CD4-positive, alpha-beta memory T cell (primary cell): ENCODE measurements around the gene NDUFAF2. TPM values are rescaled to one million over a fixed set of nuclear protein-coding genes. Genes with fewer than 3 reads are reported as not detected.
"Not testable (repeated sequence)": the region's sequence is repeated elsewhere in the genome, so short reads cannot be mapped to it uniquely, and the experiment has no call there.

ENCODE experiments used
- CTCF ChIA-PET: fragments of 350-600 bp; sonication (Branson Sonifier 250); formaldehyde crosslinking; loops from one replicate; lab custom pipeline; 2021; ENCODE audit warnings: inconsistent platforms; ENCODE audit not compliant: partially characterized antibody; lab: Charles Lee
- POLR2A ChIA-PET: fragments of 350-600 bp; sonication (Branson Sonifier 250); formaldehyde crosslinking; loops from one replicate; lab custom pipeline; 2021; ENCODE audit not compliant: partially characterized antibody; lab: Charles Lee
- DNase-seq, 5 donors: peaks; one replicate each; pipeline versions ENCODE4 v3.0.0 to v3.0.0-alpha.2; 2020 to 2022; ENCODE audit warnings: mixed read lengths in 1 of 5
- H3K27ac ChIP-seq: one replicate; pipeline ENCODE4 v1.7.0; 2013; ENCODE audit warnings: low read depth, low read length
- H3K27me3 ChIP-seq: 2 replicates; pipeline ENCODE4 v1.7.0; 2013; ENCODE audit warnings: mild to moderate bottlenecking, low read length, moderate library complexity; ENCODE audit not compliant: insufficient read depth
- H3K36me3 ChIP-seq: 2 replicates; pipeline ENCODE4 v1.7.0; 2013; ENCODE audit warnings: mild to moderate bottlenecking, low read length, moderate library complexity; ENCODE audit not compliant: insufficient read depth
- H3K4me1 ChIP-seq: 2 replicates; pipeline ENCODE4 v1.7.0; 2013; ENCODE audit warnings: mild to moderate bottlenecking, low read length, moderate library complexity; ENCODE audit not compliant: insufficient read depth
- H3K4me3 ChIP-seq, 2 donors: one replicate each; pipeline ENCODE4 v1.7.0; 2013; ENCODE audit warnings: low read length in 2 of 2, mild to moderate bottlenecking in 1 of 2
- H3K9me3 ChIP-seq, 2 donors: one replicate each; pipeline ENCODE4 v1.7.0; 2013; ENCODE audit warnings: low read length in 2 of 2, control low read depth in 1 of 2; ENCODE audit not compliant: control insufficient read depth in 1 of 2
- H3K27ac Mint-ChIP-seq, 7 donors: one replicate each; pipeline ENCODE4 v1.8.0; 2020 to 2021; ENCODE audit warnings: mixed read lengths in 7 of 7, mild to moderate bottlenecking in 6 of 7, inconsistent platforms in 3 of 7, moderate library complexity in 3 of 7
- H3K27me3 Mint-ChIP-seq, 2 donors: one replicate each; pipeline ENCODE4 v1.8.0; 2020 to 2021; ENCODE audit warnings: mixed read lengths in 2 of 2
- H3K36me3 Mint-ChIP-seq, 2 donors: one replicate each; pipeline ENCODE4 v1.8.0; 2020 to 2021; ENCODE audit warnings: mixed read lengths in 2 of 2, inconsistent platforms in 1 of 2, mild to moderate bottlenecking in 1 of 2
- H3K4me1 Mint-ChIP-seq, 4 donors: one replicate each; pipeline ENCODE4 v1.8.0; 2020 to 2021; ENCODE audit warnings: mixed read lengths in 4 of 4, mild to moderate bottlenecking in 1 of 4
- H3K4me3 Mint-ChIP-seq, 8 donors: one replicate each; pipeline ENCODE4 v1.8.0; 2020 to 2021; ENCODE audit warnings: mixed read lengths in 8 of 8, mild to moderate bottlenecking in 7 of 8, moderate library complexity in 6 of 8, inconsistent platforms in 3 of 8
- H3K9me3 Mint-ChIP-seq, 8 donors: one replicate each; pipeline ENCODE4 v1.8.0; 2020 to 2021; ENCODE audit warnings: mixed read lengths in 8 of 8, mild to moderate bottlenecking in 5 of 8, inconsistent platforms in 3 of 8, moderate library complexity in 1 of 8
- intact Hi-C: fragments of 100-400 bp; cut with micrococcal nuclease; formaldehyde crosslinking; loops from one replicate; pipeline ENCODE4 v1.15.1; 2023
- polyA plus RNA-seq, 2 donors: library from polyadenylated mRNA; unstranded; fragments of 300-500 nt; fragmentation: Illumina TruSeq; gene quantifications; one replicate each; pipeline ENCODE4 v1.2.3, GENCODE V29; 2021
- total RNA-seq, 2 experiments: library from RNA; stranded (reverse); gene quantifications; one replicate each; pipeline ENCODE4 v1.2.3, GENCODE V29; 2021

The NDUFAF2 gene
- total and polyA plus RNA-seq, 4 experiments from 2014 or later, result 14.7 to 44.9 (median 24.8) TPM

DNA sequence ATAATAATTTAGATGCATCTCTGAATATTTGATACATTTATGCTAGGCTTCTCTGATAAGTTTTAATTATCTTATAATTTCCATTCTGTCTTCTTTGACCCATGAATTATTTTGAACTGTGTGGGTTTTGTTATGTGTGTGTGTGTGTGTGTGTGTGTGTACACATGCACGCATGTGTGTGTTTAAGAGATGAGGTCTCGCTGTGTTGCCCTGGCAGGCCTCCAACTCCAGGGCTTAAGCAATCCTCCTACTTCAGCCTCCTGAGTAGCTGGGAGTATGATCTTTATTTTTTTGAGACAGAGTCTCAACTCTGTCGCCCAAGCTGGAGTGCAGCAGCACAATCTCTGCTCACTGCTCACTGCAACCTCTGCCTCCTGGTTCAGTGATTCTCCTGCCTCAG, 75.4 kb downstream of the NDUFAF2 start:
- Histone ChIP-seq H3K9me3 (no peaks in the 10 kb centered on the region), H3K4me3 (no peak overlapping the region), H3K36me3 (no peaks in the 10 kb centered on the region), H3K4me1 (no peaks in the 10 kb centered on the region), H3K27ac (no peak overlapping the region), H3K27me3 (no peaks in the 10 kb centered on the region)
- Mint-ChIP-seq H3K4me1 (peaks cover 2 to 10% (median 5%) of the 10 kb centered on the region in 4 donors), H3K27ac (no peak overlapping the region), H3K36me3 (peaks cover 0 to 14% of the 10 kb centered on the region in 2 donors), H3K4me3 (no peak overlapping the region), H3K27me3 (no peaks in the 10 kb centered on the region), H3K9me3 (peaks cover 0 to 6% (median 0%) of the 10 kb centered on the region in 8 donors)
- ChIA-PET CTCF (no interaction called here), POLR2A (no interaction called here)
- intact Hi-C loops, result no loop called here
- no peak for DNase-seq

DNA sequence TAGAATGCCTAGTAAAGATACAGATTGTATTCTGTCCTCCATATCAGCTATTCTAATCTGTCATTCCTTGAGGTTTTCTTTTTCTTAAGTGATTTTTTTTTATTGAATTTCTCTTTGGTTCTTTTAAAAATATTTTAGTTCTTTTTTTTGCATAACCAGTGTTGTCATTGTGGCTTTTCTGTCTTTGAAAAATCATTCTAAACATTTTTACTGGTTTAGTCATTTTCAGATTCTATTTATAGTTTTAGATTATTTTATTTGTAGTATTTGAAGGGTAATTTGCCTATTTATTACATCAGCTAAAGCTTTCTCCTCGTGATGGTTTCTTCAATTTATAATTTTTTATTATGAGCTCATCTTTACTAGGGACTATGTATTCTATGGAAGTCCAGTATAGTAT, 78.1 kb downstream of the NDUFAF2 start:
- Histone ChIP-seq H3K4me1 (no peaks in the 10 kb centered on the region), H3K36me3 (no peaks in the 10 kb centered on the region), H3K9me3 (no peaks in the 10 kb centered on the region), H3K27me3 (no peaks in the 10 kb centered on the region), H3K27ac (no peak overlapping the region), H3K4me3 (no peak overlapping the region)
- Mint-ChIP-seq H3K27ac (no peak overlapping the region), H3K36me3 (peaks cover 0 to 18% of the 10 kb centered on the region in 2 donors), H3K27me3 (no peaks in the 10 kb centered on the region), H3K9me3 (peaks cover 0 to 6% (median 0%) of the 10 kb centered on the region in 8 donors), H3K4me1 (peaks cover 2 to 10% (median 7%) of the 10 kb centered on the region in 4 donors), H3K4me3 (no peak overlapping the region)
- ChIA-PET POLR2A (no interaction called here), CTCF (interaction anchor here (1.4 to 1.7 kb wide), 3 partner anchors 11 to 636 kb away, joined by 3 to 4 read pairs (median 3); no protein-coding TSS in a partner anchor)
- intact Hi-C loops, result no loop called here
- no peak for DNase-seq

DNA sequence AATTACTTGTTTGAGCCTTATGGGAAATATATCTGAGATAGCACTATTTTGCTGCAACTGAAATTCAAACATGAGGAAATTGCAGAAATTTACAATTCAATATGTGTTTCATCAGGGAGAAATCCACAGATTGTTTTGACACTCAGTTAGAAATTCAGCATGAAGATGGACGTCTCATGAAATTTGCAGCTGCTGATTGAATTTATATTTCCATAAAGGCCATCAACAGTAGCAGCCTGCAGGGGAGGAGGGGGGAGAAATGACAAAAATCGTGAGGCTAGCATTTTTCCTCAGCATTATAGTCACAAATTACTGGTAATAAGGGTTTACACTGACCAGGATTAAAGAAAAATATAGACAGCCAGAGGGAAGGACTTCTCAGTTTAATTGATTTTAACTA, 81.0 kb downstream of the NDUFAF2 start:
- Mint-ChIP-seq H3K9me3 (peaks cover 0 to 6% (median 0%) of the 10 kb centered on the region in 8 donors), H3K27me3 (no peaks in the 10 kb centered on the region), H3K36me3 (peaks cover 0 to 30% of the 10 kb centered on the region in 2 donors), H3K27ac (no peak overlapping the region), H3K4me1 (peaks cover 3 to 9% (median 6%) of the 10 kb centered on the region in 4 donors), H3K4me3 (no peak overlapping the region)
- Histone ChIP-seq H3K27me3 (no peaks in the 10 kb centered on the region), H3K36me3 (no peaks in the 10 kb centered on the region), H3K9me3 (no peaks in the 10 kb centered on the region), H3K27ac (no peak overlapping the region), H3K4me1 (no peaks in the 10 kb centered on the region), H3K4me3 (no peak overlapping the region)
- ChIA-PET POLR2A (no interaction called here), CTCF (no interaction called here)
- DNase-seq, result no peak
- intact Hi-C loops, result no loop called here

DNA sequence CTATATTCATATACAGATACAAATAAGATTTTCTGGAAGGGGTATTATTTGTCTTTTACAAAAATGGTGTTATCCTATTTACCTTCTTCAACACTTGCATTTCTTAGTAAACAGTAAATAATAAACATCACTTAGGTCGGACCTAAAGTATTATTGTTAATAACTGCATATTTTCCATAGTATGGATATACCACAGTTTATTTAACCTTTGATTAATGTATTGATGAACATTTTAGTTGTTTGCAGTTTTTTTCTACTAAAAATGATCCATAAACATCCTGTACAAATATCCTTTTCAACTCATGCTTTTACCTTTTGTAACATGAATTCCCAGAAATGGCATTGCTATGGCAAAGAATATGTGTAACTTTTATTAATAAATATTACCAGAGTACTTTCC, 83.4 kb downstream of the NDUFAF2 start:
- Mint-ChIP-seq H3K27ac (no peak overlapping the region), H3K4me1 (peaks cover 2 to 8% (median 4%) of the 10 kb centered on the region in 4 donors), H3K9me3 (peaks cover 0 to 7% (median 0%) of the 10 kb centered on the region in 8 donors), H3K4me3 (no peak overlapping the region), H3K27me3 (no peaks in the 10 kb centered on the region), H3K36me3 (peaks cover 0 to 24% of the 10 kb centered on the region in 2 donors)
- Histone ChIP-seq H3K9me3 (no peaks in the 10 kb centered on the region), H3K36me3 (no peaks in the 10 kb centered on the region), H3K27me3 (no peaks in the 10 kb centered on the region), H3K4me1 (no peaks in the 10 kb centered on the region), H3K27ac (no peak overlapping the region), H3K4me3 (no peak overlapping the region)
- ChIA-PET CTCF (no interaction called here), POLR2A (no interaction called here)
- DNase-seq, result no peak
- intact Hi-C loops, result no loop called here

DNA sequence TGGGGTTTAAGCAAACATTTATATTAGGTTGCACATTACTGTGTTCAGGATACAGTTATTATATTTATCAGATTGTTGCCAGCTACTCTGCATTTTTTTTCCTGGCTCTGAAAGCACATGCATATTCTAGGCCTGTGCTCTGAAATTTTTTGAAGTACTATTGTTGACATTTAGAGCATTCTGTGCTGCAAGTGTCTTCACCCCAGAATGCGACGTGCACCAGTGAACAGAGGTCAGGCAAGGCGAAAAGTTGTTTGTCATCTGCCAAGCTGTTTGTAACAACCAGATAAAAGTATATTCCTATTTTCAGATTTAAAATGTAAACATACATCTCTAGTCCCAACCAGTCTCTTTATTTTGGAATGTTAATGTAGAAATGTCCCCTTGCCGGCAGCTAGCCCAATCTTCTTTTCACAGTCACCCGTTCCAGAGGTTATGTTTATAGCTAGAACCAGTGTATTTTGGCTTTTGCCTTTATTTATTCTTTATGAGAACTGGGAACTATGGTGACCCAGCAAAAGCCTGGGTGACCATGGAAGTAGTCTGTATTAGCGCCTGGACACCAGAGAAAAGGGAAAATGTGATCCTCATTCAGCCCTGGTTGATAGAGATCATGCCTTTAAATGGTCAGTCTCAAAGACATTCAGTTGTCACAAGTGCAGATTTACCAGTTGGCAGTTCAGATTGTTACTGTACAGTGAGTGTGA, 84.6 kb downstream of the NDUFAF2 start:
- H3K9me3 Mint-ChIP-seq, result peaks cover 0 to 7% (median 0%) of the 10 kb centered on the region in 8 donors
- peaks cover 0 to 24% of the 10 kb centered on the region in 2 donors for H3K36me3 Mint-ChIP-seq
- Histone ChIP-seq H3K27me3 (no peaks in the 10 kb centered on the region), H3K9me3 (no peaks in the 10 kb centered on the region), H3K36me3 (no peaks in the 10 kb centered on the region), H3K4me3 (no peak overlapping the region), H3K4me1 (no peaks in the 10 kb centered on the region), H3K27ac (no peak overlapping the region)
- DNase-seq, result no peak
- intact Hi-C loops, result no loop called here
- no peaks in the 10 kb centered on the region for H3K27me3 Mint-ChIP-seq
- CTCF ChIA-PET, result no interaction called here
- no peak overlapping the region for H3K27ac Mint-ChIP-seq
- peaks cover 2 to 8% (median 4%) of the 10 kb centered on the region in 4 donors for H3K4me1 Mint-ChIP-seq
- POLR2A ChIA-PET, result no interaction called here
- H3K4me3 Mint-ChIP-seq, result no peak overlapping the region

DNA sequence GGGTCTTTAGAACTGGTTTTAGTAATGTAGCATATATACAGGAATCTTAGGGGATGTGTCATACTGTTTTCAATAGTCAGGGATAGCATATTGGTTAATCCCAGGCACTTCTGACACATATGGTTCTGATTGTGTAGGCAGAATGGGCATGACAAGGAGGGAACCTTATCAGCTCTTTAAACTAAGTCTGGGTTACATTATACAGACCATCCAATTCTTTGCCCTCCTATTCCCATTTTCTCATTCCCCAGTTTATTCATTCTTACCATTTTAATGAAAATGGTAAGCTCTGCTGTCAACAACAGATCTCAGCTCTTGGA, 85.1 kb downstream of the NDUFAF2 start:
- peaks cover 0 to 8% (median 4%) of the 10 kb centered on the region in 4 donors for H3K4me1 Mint-ChIP-seq
- H3K4me1 ChIP-seq, result no peaks in the 10 kb centered on the region
- no peak overlapping the region for H3K27ac Mint-ChIP-seq
- H3K9me3 ChIP-seq, result no peaks in the 10 kb centered on the region
- peaks cover 0 to 24% of the 10 kb centered on the region in 2 donors for H3K36me3 Mint-ChIP-seq
- no peak overlapping the region for H3K27ac ChIP-seq
- no peak for DNase-seq
- POLR2A ChIA-PET, result no interaction called here
- H3K9me3 Mint-ChIP-seq, result peaks cover 0 to 7% (median 0%) of the 10 kb centered on the region in 8 donors
- H3K4me3 ChIP-seq, result no peak overlapping the region
- H3K27me3 ChIP-seq, result no peaks in the 10 kb centered on the region
- CTCF ChIA-PET, result no interaction called here
- intact Hi-C loops, result no loop called here
- H3K4me3 Mint-ChIP-seq, result no peak overlapping the region
- H3K27me3 Mint-ChIP-seq, result no peaks in the 10 kb centered on the region
- no peaks in the 10 kb centered on the region for H3K36me3 ChIP-seq

DNA sequence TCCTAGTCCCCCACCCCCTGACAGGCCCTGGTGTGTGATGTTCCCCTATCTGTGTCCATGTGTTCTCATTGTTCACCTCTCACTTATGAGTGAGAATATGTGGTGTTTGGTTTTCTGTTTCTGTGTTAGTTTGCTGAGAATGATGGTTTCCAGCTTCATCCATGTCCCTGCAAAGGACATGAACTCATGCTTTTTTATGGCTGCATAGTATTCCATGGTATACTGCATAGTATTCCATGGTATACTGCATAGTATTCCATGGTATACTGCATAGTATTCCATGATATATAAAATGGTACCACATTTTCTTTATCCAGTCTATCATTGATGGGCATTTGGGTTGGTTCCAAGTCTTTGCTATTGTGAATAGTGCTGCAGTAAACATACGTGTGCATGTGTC, 86.3 kb downstream of the NDUFAF2 start:
- H3K4me1 Mint-ChIP-seq, H3K4me1 ChIP-seq, H3K27me3 Mint-ChIP-seq, H3K9me3 Mint-ChIP-seq, POLR2A ChIA-PET, intact Hi-C loops, H3K4me3 Mint-ChIP-seq, H3K27ac ChIP-seq, H3K9me3 ChIP-seq, CTCF ChIA-PET, H3K4me3 ChIP-seq, DNase-seq, H3K36me3 ChIP-seq, H3K27ac Mint-ChIP-seq, H3K27me3 ChIP-seq: not testable (repeated sequence)
- peaks cover 0 to 24% of the 10 kb centered on the region in 2 donors for H3K36me3 Mint-ChIP-seq
